ENCODE results near the gene RAD50.
"Not testable (repeated sequence)": the region's sequence is repeated elsewhere in the genome, so short reads cannot be mapped to it uniquely, and the experiment has no call there.

RAD50 gene

DNA sequence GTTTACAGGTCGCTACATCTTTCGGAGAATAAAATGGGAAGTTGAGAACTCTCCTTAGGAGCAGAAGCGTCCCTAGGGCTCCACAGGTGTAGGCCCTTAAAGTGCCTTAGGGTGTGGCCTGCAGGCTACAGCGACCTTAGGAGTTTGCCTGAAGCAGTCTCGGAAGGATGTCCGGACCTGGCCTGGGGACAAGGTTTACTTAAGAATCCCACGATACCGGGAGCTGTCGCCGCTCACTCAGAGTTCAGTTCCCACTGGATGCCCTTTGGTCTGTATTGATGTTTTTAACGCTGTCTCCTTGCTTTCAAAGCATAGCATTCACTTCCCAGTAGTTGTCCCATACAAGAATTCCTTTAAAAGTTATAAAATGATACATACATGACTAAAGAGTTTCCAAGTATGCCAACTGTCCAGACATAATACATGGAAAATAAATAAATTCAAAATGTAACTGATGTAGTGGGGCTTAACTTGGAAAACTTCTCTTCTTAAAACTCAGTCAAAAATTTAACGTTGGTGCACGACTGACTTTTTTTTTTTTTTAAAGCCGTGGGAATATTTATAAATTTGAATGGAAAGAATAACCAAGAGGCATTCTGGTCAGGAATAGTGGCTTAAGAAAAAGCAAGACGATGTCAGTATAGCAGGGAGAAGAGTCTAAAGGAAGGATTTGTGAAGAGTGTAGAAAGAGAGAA is 848 bp downstream of the RAD50 start:
- peak overlapping the region; percentile 75 to 80 for H3K4me3 ChIP-seq (replicated peaks in 1 of 2; ENCODE audit: low read depth in 2 of 2, low read length in 2 of 2)
- DNase-seq (ENCODE audit: low read depth in 2 of 2): peak; percentile 33 to 47
- no peak for TF ChIP-seq CTCF (IDR thresholded peaks at IDR 0.05; ENCODE audit: low read depth, low read length)

GRCh38 chr5:132559383-132560060 is 2.7 kb downstream of the RAD50 start:
- DNase-seq (ENCODE audit: low read depth in 2 of 2): no peak
- no peak overlapping the region for H3K4me3 ChIP-seq (replicated peaks in 1 of 2; ENCODE audit: low read depth in 2 of 2, low read length in 2 of 2)
- no peak for TF ChIP-seq CTCF (IDR thresholded peaks at IDR 0.05; ENCODE audit: low read depth, low read length)

- no peak for TF ChIP-seq CTCF (IDR thresholded peaks at IDR 0.05; ENCODE audit: low read depth, low read length)
- no peak overlapping the region for H3K4me3 ChIP-seq (replicated peaks in 1 of 2; ENCODE audit: low read depth in 2 of 2, low read length in 2 of 2)
- DNase-seq (ENCODE audit: low read depth in 2 of 2): peak in 1 of 2 donors; percentile 18
Observed at GRCh38 chr5:132561601-132562000, 4.8 kb downstream of the RAD50 start.

GRCh38 chr5:132564555-132564954 is 7.8 kb downstream of the RAD50 start:
- not testable (repeated sequence) for H3K4me3 ChIP-seq (replicated peaks in 1 of 2; ENCODE audit: low read depth in 2 of 2, low read length in 2 of 2); DNase-seq (ENCODE audit: low read depth in 2 of 2)

GRCh38 chr5:132566657-132567056 is 9.9 kb downstream of the RAD50 start:
- no peak for DNase-seq (ENCODE audit: low read depth in 2 of 2)
- no peak for TF ChIP-seq CTCF (IDR thresholded peaks at IDR 0.05; ENCODE audit: low read depth, low read length)
- H3K4me3 ChIP-seq (replicated peaks in 1 of 2; ENCODE audit: low read depth in 2 of 2, low read length in 2 of 2): no peak overlapping the region

- no peak for DNase-seq (ENCODE audit: low read depth in 2 of 2)
- no peak overlapping the region for H3K4me3 ChIP-seq (replicated peaks in 1 of 2; ENCODE audit: low read depth in 2 of 2, low read length in 2 of 2)
- no peak for TF ChIP-seq CTCF (IDR thresholded peaks at IDR 0.05; ENCODE audit: low read depth, low read length)
Observed at GRCh38 chr5:132576123-132576522, 19.3 kb downstream of the RAD50 start.

DNA sequence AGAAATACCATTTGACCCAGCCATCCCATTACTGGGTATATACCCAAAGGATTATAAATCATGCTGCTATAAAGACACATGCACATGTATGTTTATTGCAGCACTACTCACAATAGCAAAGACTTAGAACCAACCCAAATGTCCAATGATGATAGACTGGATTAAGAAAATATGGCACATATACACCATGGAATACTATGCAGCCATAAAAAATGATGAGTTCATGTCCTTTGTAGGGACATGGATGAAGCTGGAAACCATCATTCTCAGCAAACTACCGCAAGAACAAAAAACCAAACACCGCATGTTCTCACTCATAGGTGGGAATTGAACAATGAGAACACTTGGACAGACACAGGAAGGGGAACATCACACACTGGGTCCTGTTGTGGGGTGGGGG is 27.8 kb downstream of the RAD50 start:
- not testable (repeated sequence) for H3K4me3 ChIP-seq (replicated peaks in 1 of 2; ENCODE audit: low read depth in 2 of 2, low read length in 2 of 2); DNase-seq (ENCODE audit: low read depth in 2 of 2)

GRCh38 chr5:132586063-132586462 is 29.3 kb downstream of the RAD50 start:
- DNase-seq (ENCODE audit: low read depth in 2 of 2): no peak
- no peak for TF ChIP-seq CTCF (IDR thresholded peaks at IDR 0.05; ENCODE audit: low read depth, low read length)
- no peak overlapping the region for H3K4me3 ChIP-seq (replicated peaks in 1 of 2; ENCODE audit: low read depth in 2 of 2, low read length in 2 of 2)

All from cardiac fibroblast (primary cell).